ENCODE results near the gene MYCBP. TPM values are rescaled to one million over a fixed set of nuclear protein-coding genes. Genes with fewer than 3 reads are reported as not detected.
"Not testable (repeated sequence)": the region's sequence is repeated elsewhere in the genome, so short reads cannot be mapped to it uniquely, and the experiment has no call there.

MYCBP gene
- total RNA-seq, 2 donors from 2014 or later, result 23.6 to 42.9 TPM

- DNase-seq (ENCODE audit: low spot score in 2 of 2) (no peak), ATAC-seq (no peak)
- Mint-ChIP-seq H3K36me3 (no peaks in the 10 kb centered on the region), H3K27ac (no peak overlapping the region), H3K9me3 (no peaks in the 10 kb centered on the region)
Measured at GRCh38 chr1:38885092-38885491, 11.9 kb upstream of the MYCBP start.

GRCh38 chr1:38881487-38881886 lies 8.3 kb upstream of the MYCBP start, which contains the start of gene GJA9:
Gene GJA9, minus strand, starts transcription at chr1:38881587. Its CDS starts 5,489 bp downstream, at chr1:38876098.
- ATAC-seq, result no peak
- Mint-ChIP-seq H3K36me3 (no peaks in the 10 kb centered on the region), H3K27ac (no peak within 1 kb of the TSS), H3K9me3 (no peaks in the 10 kb centered on the region)
- no peak for DNase-seq (ENCODE audit: low spot score in 2 of 2)

- ATAC-seq (no peak), DNase-seq (ENCODE audit: low spot score in 2 of 2) (no peak)
- H3K27ac Mint-ChIP-seq, result no peak overlapping the region
- H3K36me3 Mint-ChIP-seq, result no peaks in the 10 kb centered on the region
- no peaks in the 10 kb centered on the region for H3K9me3 Mint-ChIP-seq
Measured at GRCh38 chr1:38875811-38876210, 2.7 kb upstream of the MYCBP start.

GRCh38 chr1:38872401-38873026 lies 634 bp downstream of the MYCBP start:
- peak in 1 of 2 donors; percentile 44 for DNase-seq (ENCODE audit: low spot score in 2 of 2)
- H3K36me3 Mint-ChIP-seq, result peaks cover 5% of the 10 kb centered on the region in 2 donors
- H3K9me3 Mint-ChIP-seq, result no peaks in the 10 kb centered on the region
- peak overlapping the region in 1 of 2 donors; percentile 87 for H3K27ac Mint-ChIP-seq
- ATAC-seq, result peak; percentile 21 to 24

- DNase-seq (ENCODE audit: low spot score in 2 of 2), result no peak
- Mint-ChIP-seq H3K27ac (no peak overlapping the region), H3K36me3 (peaks cover 5% of the 10 kb centered on the region in 2 donors), H3K9me3 (no peaks in the 10 kb centered on the region)
- ATAC-seq, result no peak
Measured at GRCh38 chr1:38870996-38871395, 2.2 kb downstream of the MYCBP start.

- Mint-ChIP-seq H3K36me3 (peaks cover 11% of the 10 kb centered on the region in 2 donors), H3K9me3 (no peaks in the 10 kb centered on the region), H3K27ac (no peak overlapping the region)
- DNase-seq (ENCODE audit: low spot score in 2 of 2), result no peak
- ATAC-seq, result no peak
Measured at GRCh38 chr1:38867208-38867607, 5.9 kb downstream of the MYCBP start.

- ATAC-seq (peak in 1 of 2 donors; percentile 38), DNase-seq (ENCODE audit: low spot score in 2 of 2) (no peak)
- Mint-ChIP-seq H3K9me3 (no peaks in the 10 kb centered on the region), H3K27ac (no peak overlapping the region), H3K36me3 (peaks cover 13 to 14% of the 10 kb centered on the region in 2 donors)
Measured at GRCh38 chr1:38865112-38865715, 7.9 kb downstream of the MYCBP start.

GRCh38 chr1:38860454-38860795 lies 12.7 kb downstream of the MYCBP start:
- no peaks in the 10 kb centered on the region for H3K9me3 Mint-ChIP-seq
- no peak for ATAC-seq
- H3K36me3 Mint-ChIP-seq, result peaks cover 16 to 24% of the 10 kb centered on the region in 2 donors
- peak overlapping the region; percentile 92 to 93 for H3K27ac Mint-ChIP-seq
- DNase-seq (ENCODE audit: low spot score in 2 of 2), result no peak

- peaks cover 22 to 28% of the 10 kb centered on the region in 2 donors for H3K36me3 Mint-ChIP-seq
- H3K9me3 Mint-ChIP-seq, result no peaks in the 10 kb centered on the region
- H3K27ac Mint-ChIP-seq, result peak within 1 kb of the TSS; percentile 92 to 97
- DNase-seq (ENCODE audit: low spot score in 2 of 2) (peak; percentile 98 to 99), ATAC-seq (peak; percentile 95 to 96)
Measured at GRCh38 chr1:38859561-38860453, 13.3 kb downstream of the MYCBP start, which contains the start of gene RRAGC. Gene RRAGC, minus strand, starts transcription at chr1:38859772. Its CDS starts 126 bp downstream, at chr1:38859646.

GRCh38 chr1:38858833-38859560 lies 14.2 kb downstream of the MYCBP start:
- DNase-seq (ENCODE audit: low spot score in 2 of 2) (peak; percentile 53 to 76), ATAC-seq (peak; percentile 39 to 43)
- Mint-ChIP-seq H3K36me3 (peaks cover 22 to 28% of the 10 kb centered on the region in 2 donors), H3K27ac (peak overlapping the region; percentile 92 to 97), H3K9me3 (no peaks in the 10 kb centered on the region)

- H3K9me3 Mint-ChIP-seq, result no peaks in the 10 kb centered on the region
- H3K27ac Mint-ChIP-seq, result peak overlapping the region; percentile 79 to 90
- DNase-seq (ENCODE audit: low spot score in 2 of 2) (no peak), ATAC-seq (peak; percentile 93 to 98)
- peaks cover 7 to 41% of the 10 kb centered on the region in 2 donors for H3K36me3 Mint-ChIP-seq
Measured at GRCh38 chr1:38852780-38853179, 20.4 kb downstream of the MYCBP start.

- peak overlapping the region in 1 of 2 donors; percentile 35 for H3K27ac Mint-ChIP-seq
- peaks cover 11 to 45% of the 10 kb centered on the region in 2 donors for H3K36me3 Mint-ChIP-seq
- no peak for DNase-seq (ENCODE audit: low spot score in 2 of 2)
- H3K9me3 Mint-ChIP-seq, result no peaks in the 10 kb centered on the region
- no peak for ATAC-seq
Measured at GRCh38 chr1:38848071-38848470, 25.1 kb downstream of the MYCBP start.

- Mint-ChIP-seq H3K36me3 (peaks cover 11 to 32% of the 10 kb centered on the region in 2 donors), H3K9me3 (no peaks in the 10 kb centered on the region), H3K27ac (no peak overlapping the region)
- DNase-seq (ENCODE audit: low spot score in 2 of 2) (no peak), ATAC-seq (no peak)
Measured at GRCh38 chr1:38846210-38846609, 26.9 kb downstream of the MYCBP start.

- not testable (repeated sequence) for H3K27ac Mint-ChIP-seq; DNase-seq (ENCODE audit: low spot score in 2 of 2); H3K9me3 Mint-ChIP-seq; ATAC-seq
- peaks cover 11 to 22% of the 10 kb centered on the region in 2 donors for H3K36me3 Mint-ChIP-seq
Measured at GRCh38 chr1:38845088-38845487, 28.1 kb downstream of the MYCBP start.

GRCh38 chr1:38840281-38840680 lies 32.9 kb downstream of the MYCBP start:
- no peak for ATAC-seq
- Mint-ChIP-seq H3K27ac (peak overlapping the region in 1 of 2 donors; percentile 45), H3K36me3 (peaks cover 13 to 18% of the 10 kb centered on the region in 2 donors), H3K9me3 (no peaks in the 10 kb centered on the region)
- no peak for DNase-seq (ENCODE audit: low spot score in 2 of 2)

GRCh38 chr1:38839363-38839762 lies 33.8 kb downstream of the MYCBP start:
- Mint-ChIP-seq H3K36me3 (peaks cover 5 to 11% of the 10 kb centered on the region in 2 donors), H3K27ac (peak overlapping the region in 1 of 2 donors; percentile 69), H3K9me3 (no peaks in the 10 kb centered on the region)
- ATAC-seq (no peak), DNase-seq (ENCODE audit: low spot score in 2 of 2) (no peak)

Data from activated naive CD4-positive, alpha-beta T cell treated with anti-CD3 and anti-CD28 coated beads, Interleukin-2, amount 50 U/mL, for 72 hours (primary cell).